Parathyroid adenoma (tissue), 2 donors: ENCODE measurements around the gene CABP7.

Source experiments
- H2AFZ ChIP-seq: fragments of 300-600 bp; sonication (generic); one replicate; pipeline ENCODE4 v1.7.0; 2017; ENCODE audit warnings: antibody characterized with exemption, mild to moderate bottlenecking
- H3K27ac ChIP-seq: fragments of 300-600 bp; sonication (generic); one replicate; pipeline ENCODE4 v1.7.0; 2017
- H3K27me3 ChIP-seq: fragments of 300-600 bp; sonication (generic); one replicate; pipeline ENCODE4 v1.7.0; 2017; ENCODE audit warnings: low read length; ENCODE audit not compliant: control insufficient read depth, insufficient read depth
- H3K36me3 ChIP-seq: fragments of 300-600 bp; sonication (generic); one replicate; pipeline ENCODE4 v1.7.0; 2017; ENCODE audit warnings: low read length; ENCODE audit not compliant: control insufficient read depth, insufficient read depth
- H3K4me1 ChIP-seq: fragments of 300-600 bp; sonication (generic); one replicate; pipeline ENCODE4 v1.7.0; 2017; ENCODE audit warnings: control low read depth
- H3K4me2 ChIP-seq: fragments of 300-600 bp; sonication (generic); one replicate; pipeline ENCODE4 v1.7.0; 2017; ENCODE audit warnings: low read length
- H3K4me3 ChIP-seq: fragments of 300-600 bp; sonication (generic); one replicate; pipeline ENCODE4 v1.7.0; 2017; ENCODE audit warnings: low read depth, low read length
- H3K79me2 ChIP-seq: fragments of 300-600 bp; sonication (generic); one replicate; pipeline ENCODE4 v1.7.0; 2017; ENCODE audit warnings: control low read depth
- H3K9ac ChIP-seq: fragments of 300-600 bp; sonication (generic); one replicate; pipeline ENCODE4 v1.7.0; 2017; ENCODE audit warnings: mild to moderate bottlenecking
- H3K9me3 ChIP-seq: fragments of 300-600 bp; sonication (generic); one replicate; pipeline ENCODE4 v1.7.0; 2017; ENCODE audit warnings: low read length; ENCODE audit not compliant: control insufficient read depth
- TF ChIP-seq, protein P1 (sequence below): fragments of 300-600 bp; sonication (generic); IDR thresholded peaks from one replicate; pipeline ENCODE4 v1.7.0; 2017; ENCODE audit warnings: antibody characterized with exemption, mild to moderate bottlenecking
- donor health status: primary hyperparathyroidism.

CABP7 gene

GRCh38 chr22:29726106-29726505 lies 6.3 kb downstream of the CABP7 start:
- no peaks in the 10 kb centered on the region for H3K27me3 ChIP-seq
- H3K4me3 ChIP-seq = no peak overlapping the region
- no peak overlapping the region for H3K4me2 ChIP-seq
- no peak overlapping the region for H3K27ac ChIP-seq
- H3K9ac ChIP-seq = no peak overlapping the region
- no peaks in the 10 kb centered on the region for H3K9me3 ChIP-seq
- no peaks in the 10 kb centered on the region for H3K4me1 ChIP-seq
- no peak overlapping the region for H2AFZ ChIP-seq
- H3K79me2 ChIP-seq = no peaks in the 10 kb centered on the region
- TF ChIP-seq, protein P1, sequence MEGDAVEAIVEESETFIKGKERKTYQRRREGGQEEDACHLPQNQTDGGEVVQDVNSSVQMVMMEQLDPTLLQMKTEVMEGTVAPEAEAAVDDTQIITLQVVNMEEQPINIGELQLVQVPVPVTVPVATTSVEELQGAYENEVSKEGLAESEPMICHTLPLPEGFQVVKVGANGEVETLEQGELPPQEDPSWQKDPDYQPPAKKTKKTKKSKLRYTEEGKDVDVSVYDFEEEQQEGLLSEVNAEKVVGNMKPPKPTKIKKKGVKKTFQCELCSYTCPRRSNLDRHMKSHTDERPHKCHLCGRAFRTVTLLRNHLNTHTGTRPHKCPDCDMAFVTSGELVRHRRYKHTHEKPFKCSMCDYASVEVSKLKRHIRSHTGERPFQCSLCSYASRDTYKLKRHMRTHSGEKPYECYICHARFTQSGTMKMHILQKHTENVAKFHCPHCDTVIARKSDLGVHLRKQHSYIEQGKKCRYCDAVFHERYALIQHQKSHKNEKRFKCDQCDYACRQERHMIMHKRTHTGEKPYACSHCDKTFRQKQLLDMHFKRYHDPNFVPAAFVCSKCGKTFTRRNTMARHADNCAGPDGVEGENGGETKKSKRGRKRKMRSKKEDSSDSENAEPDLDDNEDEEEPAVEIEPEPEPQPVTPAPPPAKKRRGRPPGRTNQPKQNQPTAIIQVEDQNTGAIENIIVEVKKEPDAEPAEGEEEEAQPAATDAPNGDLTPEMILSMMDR = no peak
- no peaks in the 10 kb centered on the region for H3K36me3 ChIP-seq

DNA sequence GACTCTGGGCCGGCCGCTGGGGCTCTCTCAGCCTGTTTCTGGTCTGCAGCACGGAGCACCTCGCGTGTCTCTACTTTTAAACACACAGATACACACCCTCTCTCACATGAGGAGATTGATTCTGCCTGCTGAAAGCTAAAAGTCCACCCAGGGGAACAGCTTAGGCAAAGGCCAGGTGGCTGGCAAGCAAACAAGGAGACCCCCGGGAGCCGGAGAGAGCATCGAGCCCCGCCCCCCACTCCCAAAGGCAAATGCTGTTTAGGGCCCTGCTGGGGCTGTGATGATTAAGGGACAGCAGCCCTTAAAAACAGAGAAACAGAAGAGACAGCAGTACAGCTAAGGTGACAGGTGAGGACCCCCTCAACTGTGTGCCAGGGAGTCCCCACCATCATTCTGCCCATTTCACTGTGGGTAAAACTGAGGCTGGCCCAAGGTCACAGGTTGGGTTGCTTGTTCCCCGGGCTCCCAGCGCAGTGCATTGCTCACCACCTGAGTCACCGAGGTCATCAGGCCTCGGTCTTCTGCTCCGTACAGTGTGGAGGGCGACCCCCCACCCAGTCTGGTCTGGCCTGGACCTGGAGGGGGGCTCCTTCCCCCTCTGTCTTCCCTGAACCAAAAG lies 6.8 kb downstream of the CABP7 start:
- no peak overlapping the region for H3K27ac ChIP-seq
- no peaks in the 10 kb centered on the region for H3K9me3 ChIP-seq
- no peaks in the 10 kb centered on the region for H3K79me2 ChIP-seq
- H3K4me2 ChIP-seq = no peak overlapping the region
- no peak overlapping the region for H3K4me3 ChIP-seq
- H3K9ac ChIP-seq = no peak overlapping the region
- TF ChIP-seq, protein P1 = no peak
- no peak overlapping the region for H2AFZ ChIP-seq
- H3K27me3 ChIP-seq = no peaks in the 10 kb centered on the region
- H3K36me3 ChIP-seq = no peaks in the 10 kb centered on the region
- H3K4me1 ChIP-seq = no peaks in the 10 kb centered on the region

DNA sequence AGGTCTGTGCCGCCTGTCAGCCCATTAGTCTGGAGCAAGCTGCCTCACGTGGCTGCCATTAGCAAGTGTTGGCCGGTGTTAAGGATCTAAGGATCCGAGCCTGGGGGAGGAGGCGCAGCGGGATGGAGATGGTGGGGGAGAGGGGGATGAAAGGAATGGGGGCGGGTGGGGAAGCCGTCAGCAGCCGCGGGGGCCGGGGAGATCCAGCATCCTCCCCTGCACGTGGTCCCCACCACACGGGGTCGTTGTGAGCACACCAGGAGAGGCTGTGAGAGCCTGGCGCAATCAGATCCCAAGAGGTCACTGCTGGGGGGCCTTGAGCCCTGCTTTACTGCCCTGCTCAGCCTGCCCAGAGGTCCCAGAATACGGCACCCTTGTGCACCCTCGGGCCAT lies 7.3 kb downstream of the CABP7 start:
- Histone ChIP-seq H3K36me3 (no peaks in the 10 kb centered on the region), H3K9ac (no peak overlapping the region), H3K79me2 (no peaks in the 10 kb centered on the region), H3K4me1 (no peaks in the 10 kb centered on the region), H2AFZ (no peak overlapping the region), H3K27me3 (no peaks in the 10 kb centered on the region), H3K4me2 (no peak overlapping the region), H3K9me3 (no peaks in the 10 kb centered on the region), H3K4me3 (no peak overlapping the region), H3K27ac (no peak overlapping the region)
- TF ChIP-seq, protein P1 = no peak

DNA sequence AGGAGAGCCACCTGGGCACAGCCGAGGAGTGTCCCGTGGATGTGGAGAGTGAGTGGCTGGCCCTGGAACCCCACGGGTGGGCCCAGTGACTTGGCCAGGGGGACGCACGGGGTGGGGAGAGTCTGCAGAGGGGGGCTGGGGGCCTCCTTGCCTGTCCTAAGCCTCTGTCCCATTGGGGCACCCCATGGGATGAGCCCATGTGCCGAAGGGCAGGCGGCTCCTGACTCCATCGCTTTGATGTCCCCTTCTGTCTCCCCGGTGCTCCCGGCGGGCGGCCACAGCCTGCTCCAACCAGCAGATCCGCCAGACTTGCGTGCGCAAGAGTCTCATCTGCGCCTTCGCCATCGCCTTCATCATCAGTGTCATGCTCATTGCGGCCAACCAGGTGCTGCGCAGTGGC lies 9.4 kb downstream of the CABP7 start:
- Histone ChIP-seq H3K9ac (no peak overlapping the region), H3K4me1 (no peaks in the 10 kb centered on the region), H3K4me2 (no peak overlapping the region), H3K9me3 (no peaks in the 10 kb centered on the region), H3K27ac (no peak overlapping the region), H3K4me3 (no peak overlapping the region), H3K27me3 (no peaks in the 10 kb centered on the region), H3K79me2 (no peaks in the 10 kb centered on the region), H3K36me3 (no peaks in the 10 kb centered on the region), H2AFZ (no peak overlapping the region)
- TF ChIP-seq, protein P1 = no peak

- no peaks in the 10 kb centered on the region for H3K4me1 ChIP-seq
- H3K4me2 ChIP-seq = no peak overlapping the region
- no peak overlapping the region for H3K27ac ChIP-seq
- H3K9me3 ChIP-seq = no peaks in the 10 kb centered on the region
- H3K9ac ChIP-seq = no peak overlapping the region
- no peak overlapping the region for H2AFZ ChIP-seq
- H3K4me3 ChIP-seq = no peak overlapping the region
- no peaks in the 10 kb centered on the region for H3K27me3 ChIP-seq
- TF ChIP-seq, protein P1 = no peak
- no peaks in the 10 kb centered on the region for H3K36me3 ChIP-seq
- H3K79me2 ChIP-seq = no peaks in the 10 kb centered on the region
Observed at GRCh38 chr22:29731058-29731850, 11.5 kb downstream of the CABP7 start.
